D721Med (cell line): ENCODE data around the gene UGT1A6.

Source experiments
- DNase-seq: peaks from one replicate; pipeline ENCODE4 v3.0.0; 2011; ENCODE audit warnings: low spot score; ENCODE audit not compliant: insufficient read length
- FAIRE-seq: peaks from 2 replicates; lab custom pipeline; 2011; peaks lifted over from hg19 to GRCh38; lab: Jason Lieb, UNC
- CTCF ChIP-seq: IDR thresholded peaks from 2 replicates; pipeline ENCODE4 v1.5.1; 2012; ENCODE audit warnings: mild to moderate bottlenecking, control low read depth; ENCODE audit not compliant: insufficient read depth; ENCODE audit errors: missing control alignments

UGT1A6 gene

GRCh38 chr2:233706720-233707119, 14.0 kb downstream of the UGT1A6 start:
- DNase-seq: no peak
- no peak for FAIRE-seq
- no peak for TF ChIP-seq CTCF

GRCh38 chr2:233707940-233708644, 15.4 kb downstream of the UGT1A6 start:
- DNase-seq (no peak), FAIRE-seq (no peak)
- no peak for TF ChIP-seq CTCF

- DNase-seq (no peak), FAIRE-seq (no peak)
- no peak for TF ChIP-seq CTCF
Measured at GRCh38 chr2:233708942-233709341, 16.3 kb downstream of the UGT1A6 start.

GRCh38 chr2:233711312-233712008, 18.8 kb downstream of the UGT1A6 start:
- FAIRE-seq (no peak), DNase-seq (peak; percentile 26)
- TF ChIP-seq CTCF: peak; percentile 91

- DNase-seq: no peak
- TF ChIP-seq CTCF: no peak
- no peak for FAIRE-seq
Measured at GRCh38 chr2:233712611-233713261, 20.0 kb downstream of the UGT1A6 start, which contains the start of gene UGT1A5. Gene UGT1A5, plus strand, starts transcription at chr2:233712907. Its CDS starts 85 bp downstream, at chr2:233712992.

- DNase-seq: no peak
- FAIRE-seq: no peak
- TF ChIP-seq CTCF: no peak
Measured at GRCh38 chr2:233713262-233713615, 20.5 kb downstream of the UGT1A6 start.

- DNase-seq (no peak), FAIRE-seq (no peak)
- no peak for TF ChIP-seq CTCF
Measured at GRCh38 chr2:233714121-233714520, 21.4 kb downstream of the UGT1A6 start.
